Right hindlimb (tissue), 1 donor: ENCODE results near the gene CHN2.
A peak's percentile ranks its signal among the peaks of the same experiment; 100 is the strongest.
"Not testable (repeated sequence)": the region's sequence is repeated elsewhere in the genome, so short reads cannot be mapped to it uniquely, and the experiment has no call there.

Experiments used
- DNase-seq: peaks from one replicate; pipeline ENCODE4 v3.0.0-alpha.2; 2018

CHN2 gene

DNA sequence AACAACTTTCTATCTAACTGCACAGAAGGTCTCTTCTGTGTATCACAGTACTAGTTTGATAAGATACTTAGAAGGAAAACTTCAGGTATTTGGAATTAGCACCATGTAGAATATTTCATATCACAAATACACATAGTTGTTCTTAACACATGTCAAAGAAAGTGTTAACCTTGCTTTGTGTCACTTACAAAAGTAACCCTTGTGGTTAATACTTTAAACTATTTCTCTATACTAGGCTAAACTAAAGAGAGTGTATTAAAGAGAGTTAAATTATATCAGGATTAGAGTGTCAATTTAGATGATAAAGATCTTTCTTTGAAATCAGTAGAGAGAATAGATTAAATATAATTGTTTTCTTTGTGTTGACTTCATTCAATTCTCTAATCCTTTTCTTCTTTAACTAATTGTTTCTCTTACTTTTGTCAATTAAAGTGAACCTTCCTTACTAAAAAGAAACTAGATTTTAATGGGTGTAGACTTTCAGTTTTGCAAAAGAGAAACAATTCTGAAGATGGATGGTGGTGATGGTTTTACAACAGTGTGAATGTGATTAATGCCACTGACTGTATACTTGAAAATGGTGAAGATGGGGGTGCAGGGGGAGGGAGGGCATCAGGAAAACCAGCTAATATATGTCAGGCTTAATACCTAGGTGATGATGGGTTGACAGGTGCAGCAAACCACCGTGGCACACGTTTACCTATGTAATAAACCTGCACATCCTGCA, 67.8 kb downstream of the CHN2 start:
- no peak for DNase-seq

DNA sequence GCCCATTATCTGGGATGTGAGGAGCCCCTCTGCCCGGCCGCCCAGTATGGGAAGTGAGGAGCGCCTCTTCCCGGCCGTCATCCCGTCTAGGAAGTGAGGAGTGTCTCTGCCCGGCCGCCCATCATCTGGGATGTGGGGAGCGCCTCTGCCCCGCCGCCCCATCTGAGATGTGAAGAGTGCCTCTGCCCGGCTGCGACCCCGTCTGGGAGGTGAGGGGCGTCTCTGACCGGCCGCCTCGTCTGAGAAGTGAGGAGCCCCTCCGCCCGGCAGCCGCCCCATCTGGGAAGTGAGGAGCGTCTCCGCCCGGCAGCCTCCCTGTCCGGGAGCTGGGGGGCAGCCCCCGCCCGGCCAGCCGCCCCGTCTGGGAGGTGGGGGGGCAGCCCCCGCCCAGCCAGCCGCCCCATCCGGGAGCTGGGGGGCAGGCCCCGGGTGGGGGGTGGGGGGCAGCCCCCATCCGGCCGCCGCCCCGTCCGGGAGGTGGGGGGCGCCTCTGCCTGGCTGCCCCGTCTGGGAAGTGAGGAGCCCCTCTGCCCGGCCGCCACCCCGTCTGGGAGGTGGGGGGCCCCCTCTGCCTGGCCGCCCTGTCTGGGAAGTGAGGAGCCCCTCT, 69.1 kb downstream of the CHN2 start:
- DNase-seq, result not testable (repeated sequence)

- no peak for DNase-seq
Measured at GRCh38 chr7:29265208-29265923, 70.8 kb downstream of the CHN2 start.

DNA sequence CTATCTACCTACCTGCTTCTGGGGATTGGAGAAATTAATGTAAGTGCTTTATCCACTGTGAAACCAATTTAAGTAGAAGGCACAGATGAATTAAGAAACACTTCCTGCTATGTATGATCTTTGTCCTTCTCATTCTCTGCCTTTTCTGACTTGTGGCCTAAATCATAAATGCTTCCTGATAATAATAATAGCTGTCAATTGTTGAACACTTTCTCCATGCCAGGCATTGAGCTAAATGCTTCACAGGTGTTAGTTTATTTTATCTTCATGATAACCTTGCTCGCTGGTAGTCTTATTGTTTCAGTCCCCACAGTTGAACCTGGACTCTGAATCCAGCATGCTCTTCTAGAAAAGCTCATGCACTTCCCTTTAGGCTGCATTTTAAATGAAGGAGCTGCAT, 75.4 kb downstream of the CHN2 start:
- DNase-seq, result no peak

DNA sequence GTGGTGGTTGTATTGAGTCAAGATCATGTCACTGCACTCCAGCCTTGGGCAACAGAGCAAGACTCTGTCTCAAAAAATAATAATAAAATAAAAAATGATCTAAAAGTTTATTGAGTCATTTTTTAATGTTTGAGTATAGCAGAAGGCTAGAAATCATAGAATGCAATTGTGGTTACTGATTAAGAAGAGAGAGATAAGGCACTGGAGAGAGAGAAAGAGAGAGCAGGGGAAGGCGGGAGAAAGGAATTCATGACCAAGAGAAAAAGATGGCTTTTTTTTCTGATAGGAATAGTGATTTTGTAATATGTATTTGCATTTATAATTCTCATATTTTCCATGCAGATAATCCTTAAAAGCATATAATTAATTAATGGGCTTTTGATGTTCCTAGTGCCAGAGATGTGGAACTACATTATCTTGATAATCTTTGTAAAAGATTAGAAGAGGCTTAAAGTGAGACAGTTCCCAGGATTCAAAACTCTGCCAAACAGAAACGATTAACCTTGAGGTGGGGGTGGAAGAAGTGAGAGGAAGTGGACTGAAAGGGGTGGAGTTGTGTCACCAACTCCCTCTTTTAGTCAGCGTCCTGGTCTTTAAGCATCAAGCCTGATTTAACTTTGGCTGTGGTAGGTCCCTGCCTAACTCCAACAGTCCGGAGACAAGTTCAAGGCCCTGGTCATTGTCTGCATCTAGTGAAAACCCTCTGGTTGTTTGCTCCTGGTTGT, 76.2 kb downstream of the CHN2 start:
- DNase-seq, result no peak

- no peak for DNase-seq
Measured at GRCh38 chr7:29271319-29271658, 76.7 kb downstream of the CHN2 start.

GRCh38 chr7:29272057-29272456, 77.5 kb downstream of the CHN2 start:
- DNase-seq, result no peak

GRCh38 chr7:29274146-29275017, 79.8 kb downstream of the CHN2 start:
- peak; percentile 64 for DNase-seq

DNA sequence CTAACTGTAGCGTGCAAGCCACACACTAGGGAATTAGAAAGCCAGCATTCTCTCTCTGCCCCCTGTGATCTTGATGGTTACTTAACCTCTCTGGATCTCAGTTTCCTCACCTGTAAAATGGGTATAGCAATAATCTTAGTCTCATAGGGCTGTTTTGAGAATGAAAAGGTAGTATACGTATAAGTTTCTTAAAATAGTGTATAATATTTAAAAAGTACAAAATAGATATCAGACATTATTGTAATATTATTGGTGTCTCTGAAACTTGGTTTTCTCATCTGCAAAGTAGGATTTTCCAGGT, 80.4 kb downstream of the CHN2 start:
- no peak for DNase-seq

DNA sequence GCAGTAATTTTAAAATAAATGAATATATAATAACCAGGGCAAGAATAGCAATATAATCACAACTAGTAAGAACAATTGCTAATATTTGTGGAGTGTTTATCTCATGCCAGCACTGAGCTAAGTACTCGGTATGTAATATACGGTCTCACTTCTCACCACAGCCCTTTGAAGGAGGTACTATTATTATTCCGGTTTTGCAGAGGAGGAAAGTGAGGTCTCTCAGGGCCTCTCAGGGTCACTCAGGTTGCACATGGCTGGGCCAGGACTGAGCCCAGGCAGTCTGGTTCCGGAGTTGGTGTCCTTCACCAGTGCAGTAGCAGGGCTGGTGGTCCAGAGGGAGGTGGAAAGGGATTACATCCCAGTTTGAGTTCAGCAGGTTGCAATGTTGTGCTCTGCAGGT, 80.9 kb downstream of the CHN2 start:
- no peak for DNase-seq

DNA sequence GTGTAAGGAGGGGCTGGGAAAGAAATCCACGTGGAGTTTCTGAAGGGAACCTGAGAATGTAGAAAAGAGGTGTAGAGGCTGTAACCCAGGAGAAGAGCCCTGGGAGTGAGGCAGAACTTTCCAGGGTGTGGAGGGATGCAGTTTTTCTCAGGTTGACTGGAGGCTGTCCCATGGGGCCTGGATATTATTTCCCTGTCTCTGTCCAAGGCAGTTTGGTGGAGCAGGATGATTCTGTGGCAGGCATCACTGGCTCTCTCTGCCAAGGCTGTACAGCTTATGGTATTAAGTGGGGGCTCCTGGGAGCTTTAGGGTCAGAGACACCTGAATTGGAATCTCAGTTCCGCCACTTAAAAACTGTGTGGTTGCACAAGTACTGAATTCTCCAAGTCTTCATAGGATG, 81.6 kb downstream of the CHN2 start:
- DNase-seq, result no peak

DNA sequence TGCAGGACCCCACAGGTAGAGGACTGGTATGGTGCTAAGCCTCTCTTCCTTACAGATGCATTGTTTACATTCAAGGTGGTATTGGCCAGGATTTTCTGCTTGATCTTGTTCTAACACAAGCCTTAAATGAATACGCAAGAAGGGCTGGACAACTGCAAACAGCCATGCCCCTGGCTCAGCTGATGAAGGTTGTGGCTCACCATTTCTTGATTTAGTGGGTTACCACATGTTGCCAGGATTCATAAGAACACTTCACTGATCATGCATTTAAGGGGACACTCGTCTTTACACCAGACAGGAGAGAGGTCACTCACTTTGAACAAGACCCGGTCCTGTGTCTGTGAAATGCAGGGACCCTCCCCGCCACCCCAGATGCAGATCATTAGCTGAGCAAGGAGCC, 82.2 kb downstream of the CHN2 start:
- DNase-seq, result no peak

DNA sequence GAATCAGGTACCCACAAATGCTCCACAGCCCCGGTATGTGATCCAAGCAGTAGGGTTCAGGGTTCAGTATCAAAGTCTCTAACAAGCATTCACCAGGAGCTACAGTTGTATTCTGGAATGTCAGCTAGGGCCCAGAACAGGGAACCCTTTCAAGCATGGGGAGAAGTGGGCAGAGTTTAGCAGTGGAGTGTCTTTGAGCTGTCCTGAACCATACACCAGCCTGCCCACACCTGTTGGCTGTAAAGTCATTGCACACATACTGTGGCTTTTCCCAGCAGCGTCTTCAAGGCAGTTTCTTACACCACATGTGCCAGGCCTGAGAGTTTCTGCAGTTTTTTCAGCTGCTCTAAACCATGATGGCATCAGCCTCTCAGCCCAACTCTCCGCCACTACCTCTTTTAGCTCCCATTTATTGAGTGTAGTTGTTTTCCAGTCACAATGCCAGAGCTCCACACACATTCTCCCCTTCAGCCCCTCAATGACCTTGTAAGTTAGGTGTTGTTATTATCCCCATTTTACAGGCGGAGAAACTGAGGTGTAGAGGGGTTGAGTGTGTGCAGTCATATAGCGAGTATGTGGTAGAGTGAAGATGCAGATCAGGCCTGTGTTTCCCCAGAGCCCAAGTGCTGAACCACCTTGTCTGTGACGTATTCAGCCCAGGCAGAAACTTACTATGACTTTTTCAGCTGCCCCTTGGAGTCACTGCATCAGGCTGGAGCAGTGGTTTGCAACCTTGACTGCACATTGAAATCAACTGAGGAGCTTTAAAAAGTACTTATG, 83.1 kb downstream of the CHN2 start:
- no peak for DNase-seq

DNA sequence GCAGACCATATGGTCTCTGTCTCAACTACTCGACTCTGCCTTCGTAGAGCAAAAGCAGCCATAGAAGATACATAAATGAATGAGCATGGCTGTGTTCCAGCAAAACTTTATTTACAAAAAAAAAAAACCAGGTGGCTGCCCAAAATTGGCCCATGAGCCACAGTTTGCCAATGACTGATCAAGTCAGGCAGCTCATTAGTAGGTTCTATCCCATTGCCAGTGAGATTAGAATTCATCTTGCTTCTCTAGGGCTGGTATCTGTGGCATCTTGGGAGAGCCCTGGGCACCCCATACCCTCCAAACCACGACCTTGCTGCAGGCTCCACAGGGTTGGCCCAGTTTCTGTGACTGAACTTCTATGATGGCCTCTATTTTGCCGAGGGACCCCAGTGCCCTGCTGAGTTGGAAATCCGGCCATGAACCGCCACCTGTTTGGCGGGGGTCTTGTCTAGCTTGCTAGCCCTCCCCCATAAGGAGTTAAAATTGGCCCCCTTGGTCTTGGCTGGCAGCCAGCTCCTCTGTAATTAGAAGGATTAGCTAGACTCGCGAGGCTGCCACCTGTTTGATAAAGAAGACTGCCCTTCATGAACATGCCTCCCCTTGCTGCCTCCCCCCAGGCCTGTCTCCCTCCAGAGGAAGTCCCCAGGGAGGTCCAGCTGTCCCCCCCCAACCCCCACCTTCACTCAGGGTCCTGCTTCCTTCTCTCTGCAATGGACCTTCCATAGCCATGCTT, 83.9 kb downstream of the CHN2 start:
- DNase-seq, result no peak

DNA sequence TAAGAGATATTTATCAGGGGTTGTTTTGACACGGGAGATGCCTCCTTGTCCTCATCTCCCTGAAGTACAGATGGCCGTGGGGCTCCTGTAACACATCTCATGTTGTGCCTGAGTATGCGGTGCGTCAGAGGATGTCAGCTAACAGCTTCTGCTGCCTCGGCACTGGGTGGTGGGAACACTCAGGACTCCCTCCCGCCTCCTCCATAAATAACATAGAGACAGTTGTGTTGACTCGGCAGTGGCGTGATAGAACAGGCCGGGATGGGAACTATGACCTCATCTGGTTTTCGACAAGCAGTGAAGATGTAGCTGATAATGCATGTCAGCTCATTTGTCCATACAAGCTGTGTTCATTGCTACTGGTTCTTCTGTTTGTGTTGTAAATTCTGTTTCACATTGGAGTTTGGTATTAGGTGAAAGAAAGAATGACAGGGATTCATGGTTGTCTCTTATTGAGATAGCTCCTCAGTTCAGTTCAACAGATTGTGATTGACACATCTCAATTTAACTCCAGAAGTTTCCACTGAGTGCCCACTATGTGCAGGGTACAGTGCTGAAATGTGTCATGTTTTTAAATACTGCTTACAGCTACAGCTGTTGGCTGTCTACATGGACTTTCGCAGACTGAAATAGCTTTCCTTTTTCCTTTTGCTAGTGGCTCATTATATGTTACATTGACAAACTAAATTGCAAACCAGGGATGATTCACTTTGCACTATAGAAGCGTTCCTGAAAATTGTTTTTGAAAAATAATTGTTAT, 87.4 kb downstream of the CHN2 start:
- DNase-seq, result peak; percentile 44

- DNase-seq, result no peak
Measured at GRCh38 chr7:29282819-29283414, 88.3 kb downstream of the CHN2 start.

GRCh38 chr7:29284696-29285443, 90.3 kb downstream of the CHN2 start:
- DNase-seq, result no peak

DNA sequence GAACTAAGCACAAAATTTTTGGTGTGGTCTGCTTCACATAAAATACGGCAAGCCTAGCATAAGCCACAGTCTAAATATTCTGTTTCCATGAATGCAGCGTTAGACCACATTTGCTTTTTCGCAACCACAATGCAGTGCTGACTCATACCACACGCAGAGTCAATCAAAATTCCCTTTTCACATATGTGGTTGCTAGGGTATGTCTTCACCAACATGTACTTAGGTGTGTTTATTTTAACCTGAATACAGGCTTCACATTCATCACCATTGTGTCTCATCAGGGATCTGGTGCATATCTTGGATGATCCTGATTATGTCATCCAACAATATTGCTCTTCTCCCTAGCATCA, 90.8 kb downstream of the CHN2 start:
- DNase-seq, result peak; percentile 46

DNA sequence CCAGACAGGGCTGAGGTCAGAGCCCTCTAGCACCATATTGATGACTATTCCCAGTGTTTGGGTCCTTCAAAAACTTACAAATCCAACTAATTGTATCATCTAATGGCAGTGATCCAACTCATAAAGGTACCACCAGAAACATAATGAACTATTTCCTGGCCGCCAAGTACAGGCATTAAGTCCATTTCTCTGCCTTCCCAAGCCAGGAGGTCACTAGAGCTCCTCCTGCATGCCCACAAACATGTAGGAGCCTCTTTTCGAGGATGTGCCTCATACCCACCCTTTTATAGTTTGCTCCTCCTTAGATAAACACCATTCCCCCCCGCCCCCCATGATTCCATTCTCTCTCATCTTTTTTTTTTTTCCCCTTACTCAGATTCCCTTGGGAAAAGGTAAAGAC, 91.3 kb downstream of the CHN2 start:
- DNase-seq, result no peak
